HAP-1 (cell line): Measurements from ENCODE around the gene SYT5.
"Not testable (repeated sequence)": the region's sequence is repeated elsewhere in the genome, so short reads cannot be mapped to it uniquely, and the experiment has no call there.

ENCODE experiments used
- DNase-seq, 2 experiments: peaks; one replicate each; pipeline ENCODE4 v3.0.0-alpha.2; 2016 to 2020; ENCODE audit warnings: low spot score in 2 of 2
- H3K27me3 ChIP-seq: fragments of 250-450 bp; sonication (Bioruptor Pico); 2 replicates; pipeline ENCODE4 v1.5.1; 2020; ENCODE audit warnings: low read depth, mild to moderate bottlenecking, moderate library complexity
- H3K36me3 ChIP-seq: fragments of 250-450 bp; sonication (Bioruptor Pico); replicated peaks from 2 replicates; pipeline ENCODE4 v1.5.1; 2020; ENCODE audit warnings: mild to moderate bottlenecking
- H3K4me1 ChIP-seq: fragments of 250-450 bp; sonication (Bioruptor Pico); 2 replicates; pipeline ENCODE4 v1.5.1; 2020; ENCODE audit warnings: mild to moderate bottlenecking
- H3K4me3 ChIP-seq: fragments of 250-450 bp; sonication (Bioruptor Pico); 2 replicates; pipeline ENCODE4 v1.5.1; 2020; ENCODE audit warnings: mild to moderate bottlenecking, moderate library complexity
- H3K9me3 ChIP-seq: fragments of 250-450 bp; sonication (Bioruptor Pico); 2 replicates; pipeline ENCODE4 v1.5.1; 2020; ENCODE audit warnings: mild to moderate bottlenecking, moderate library complexity
- in situ Hi-C: fragments of 300-500 bp; cut with MboI; formaldehyde crosslinking; loops from 3 replicates; pipeline ENCODE4 v1.14.3; 2020; ENCODE audit warnings: low sequenced_read_pairs, inconsistent platforms, mixed read lengths

Gene SYT5

GRCh38 chr19:55179606-55180484, at the start of gene SYT5:
TSS of gene SYT5 (minus strand) at chr19:55180289. CDS start at chr19:55179041, 1,248 bp downstream.
- peaks cover 58% of the 10 kb centered on the region for H3K27me3 ChIP-seq
- peak within 1 kb of the TSS; percentile 11 for H3K4me3 ChIP-seq
- H3K9me3 ChIP-seq, result no peaks in the 10 kb centered on the region
- H3K4me1 ChIP-seq, result peaks cover 9% of the 10 kb centered on the region
- peak; percentile 14 to 78 for DNase-seq
- no peaks in the 10 kb centered on the region for H3K36me3 ChIP-seq
- in situ Hi-C loops, result no loop called here

- DNase-seq, result no peak
- in situ Hi-C loops, result no loop called here
- H3K4me1 ChIP-seq, result no peaks in the 10 kb centered on the region
- peaks cover 42% of the 10 kb centered on the region for H3K36me3 ChIP-seq
- no peaks in the 10 kb centered on the region for H3K9me3 ChIP-seq
- H3K27me3 ChIP-seq, result no peaks in the 10 kb centered on the region
- H3K4me3 ChIP-seq, result no peak overlapping the region
These were observed 49.7 kb upstream of the SYT5 start for GRCh38 chr19:55229789-55230182.

DNA sequence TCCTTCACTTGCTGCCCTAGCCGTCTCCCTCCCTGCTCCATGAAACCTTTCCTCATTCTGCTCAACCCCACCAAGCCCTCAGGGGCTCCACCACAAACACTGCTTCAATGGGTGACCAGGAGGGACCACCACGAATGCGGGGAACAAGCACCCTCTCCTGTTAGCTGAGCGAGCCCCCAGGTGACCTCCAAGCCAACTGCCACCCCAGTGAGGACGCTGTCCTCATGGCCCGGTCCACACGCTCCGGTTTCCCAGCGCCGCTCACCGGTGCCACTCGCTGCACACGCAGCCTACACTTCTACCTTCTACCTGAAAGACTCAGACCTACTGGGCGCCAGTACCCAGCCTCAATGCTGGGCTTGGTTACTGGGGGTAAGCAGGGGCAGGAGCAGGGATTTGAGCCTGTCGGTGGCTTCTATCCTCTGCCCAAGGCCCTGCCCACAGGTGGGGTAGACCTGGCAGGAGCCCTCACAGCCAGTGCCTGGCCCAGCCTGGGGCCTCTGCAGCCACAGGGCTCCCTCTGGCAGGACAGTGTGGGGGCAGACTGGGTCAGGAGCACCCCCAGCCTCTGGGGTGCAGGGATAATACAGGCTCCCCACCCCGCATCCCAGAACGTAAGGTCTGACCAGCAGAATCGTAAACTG, 49.2 kb upstream of the SYT5 start:
- H3K36me3 ChIP-seq, result peaks cover 37% of the 10 kb centered on the region
- DNase-seq, result no peak
- no peaks in the 10 kb centered on the region for H3K9me3 ChIP-seq
- no peaks in the 10 kb centered on the region for H3K27me3 ChIP-seq
- H3K4me1 ChIP-seq, result no peaks in the 10 kb centered on the region
- in situ Hi-C loops, result no loop called here
- H3K4me3 ChIP-seq, result no peak overlapping the region

DNA sequence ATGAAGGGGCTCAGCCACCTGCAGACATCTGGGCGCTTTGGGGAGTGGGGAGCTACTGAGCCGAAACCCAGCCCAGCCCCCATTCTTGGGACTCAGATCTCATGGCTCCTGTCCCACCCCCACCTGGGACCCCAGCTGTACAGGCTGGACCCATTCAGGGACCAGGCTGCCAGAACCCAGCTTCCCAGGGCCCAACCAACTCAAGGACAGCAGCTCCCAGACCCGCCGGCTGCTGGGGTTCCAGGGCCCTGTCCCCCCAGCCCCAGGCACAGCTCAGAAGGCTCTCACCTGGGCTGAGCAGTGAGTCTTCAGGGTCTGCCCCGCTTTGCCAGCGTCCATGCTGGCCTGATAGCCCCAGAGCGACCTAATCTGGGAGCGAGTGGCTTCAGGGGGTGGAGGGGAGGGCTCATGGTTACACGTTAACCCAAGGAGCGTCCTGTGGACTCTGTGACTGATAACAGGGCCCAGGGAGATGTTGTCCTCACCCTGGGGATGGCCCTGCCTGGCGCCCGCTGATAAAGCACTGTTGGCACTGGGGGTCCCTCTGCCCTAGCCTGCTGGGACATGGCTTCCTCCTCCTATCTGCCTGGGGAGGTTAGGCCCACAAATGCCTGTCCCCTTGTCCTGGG, 48.4 kb upstream of the SYT5 start, which contains the start of gene TMEM86B:
Gene TMEM86B (minus strand): TSS at position 361 of the 629 bp plus-strand sequence. CDS start 22 bp downstream, at position 339.
- DNase-seq, result no peak
- H3K4me3 ChIP-seq, result no peak within 1 kb of the TSS
- H3K4me1 ChIP-seq, result no peaks in the 10 kb centered on the region
- peaks cover 31% of the 10 kb centered on the region for H3K36me3 ChIP-seq
- in situ Hi-C loops, result no loop called here
- H3K27me3 ChIP-seq, result no peaks in the 10 kb centered on the region
- no peaks in the 10 kb centered on the region for H3K9me3 ChIP-seq

- no peak overlapping the region for H3K4me3 ChIP-seq
- DNase-seq, result no peak
- in situ Hi-C loops, result no loop called here
- H3K27me3 ChIP-seq, result no peaks in the 10 kb centered on the region
- H3K36me3 ChIP-seq, result peaks cover 26% of the 10 kb centered on the region
- H3K4me1 ChIP-seq, result no peaks in the 10 kb centered on the region
- no peaks in the 10 kb centered on the region for H3K9me3 ChIP-seq
These were observed 47.9 kb upstream of the SYT5 start for GRCh38 chr19:55228015-55228391.

- in situ Hi-C loops, result no loop called here
- Histone ChIP-seq H3K9me3 (no peaks in the 10 kb centered on the region), H3K27me3 (no peaks in the 10 kb centered on the region), H3K4me1 (no peaks in the 10 kb centered on the region), H3K4me3 (no peak overlapping the region), H3K36me3 (peaks cover 22% of the 10 kb centered on the region)
- no peak for DNase-seq
These were observed 47.3 kb upstream of the SYT5 start for GRCh38 chr19:55227241-55228014.

GRCh38 chr19:55226788-55227187, 46.7 kb upstream of the SYT5 start:
- in situ Hi-C loops, result no loop called here
- Histone ChIP-seq H3K27me3 (no peaks in the 10 kb centered on the region), H3K4me1 (no peaks in the 10 kb centered on the region), H3K36me3 (peaks cover 16% of the 10 kb centered on the region), H3K9me3 (no peaks in the 10 kb centered on the region), H3K4me3 (no peak overlapping the region)
- DNase-seq, result no peak

DNA sequence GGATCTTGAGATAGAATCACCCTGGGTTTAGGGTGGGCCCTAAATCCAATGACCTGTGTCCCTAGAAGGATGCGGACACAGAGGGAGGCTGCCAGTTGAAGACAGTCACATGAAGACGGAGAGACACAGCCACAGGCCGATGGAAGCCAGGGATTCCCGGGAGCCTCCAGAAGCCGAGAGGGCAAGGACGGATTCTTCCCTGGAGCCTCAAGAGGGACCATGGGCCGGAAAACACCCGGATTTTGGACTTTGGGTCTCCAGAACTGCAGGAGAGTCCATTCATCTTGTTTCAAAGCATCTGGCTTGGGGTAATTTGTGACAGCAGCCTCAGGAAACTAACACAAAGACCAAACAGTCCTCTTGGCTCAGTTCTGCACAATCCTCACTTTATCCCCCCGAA, 46.2 kb upstream of the SYT5 start:
- H3K9me3 ChIP-seq, result no peaks in the 10 kb centered on the region
- H3K27me3 ChIP-seq, result no peaks in the 10 kb centered on the region
- DNase-seq, result no peak
- in situ Hi-C loops, result no loop called here
- H3K36me3 ChIP-seq, result peaks cover 11% of the 10 kb centered on the region
- no peak overlapping the region for H3K4me3 ChIP-seq
- no peaks in the 10 kb centered on the region for H3K4me1 ChIP-seq

DNA sequence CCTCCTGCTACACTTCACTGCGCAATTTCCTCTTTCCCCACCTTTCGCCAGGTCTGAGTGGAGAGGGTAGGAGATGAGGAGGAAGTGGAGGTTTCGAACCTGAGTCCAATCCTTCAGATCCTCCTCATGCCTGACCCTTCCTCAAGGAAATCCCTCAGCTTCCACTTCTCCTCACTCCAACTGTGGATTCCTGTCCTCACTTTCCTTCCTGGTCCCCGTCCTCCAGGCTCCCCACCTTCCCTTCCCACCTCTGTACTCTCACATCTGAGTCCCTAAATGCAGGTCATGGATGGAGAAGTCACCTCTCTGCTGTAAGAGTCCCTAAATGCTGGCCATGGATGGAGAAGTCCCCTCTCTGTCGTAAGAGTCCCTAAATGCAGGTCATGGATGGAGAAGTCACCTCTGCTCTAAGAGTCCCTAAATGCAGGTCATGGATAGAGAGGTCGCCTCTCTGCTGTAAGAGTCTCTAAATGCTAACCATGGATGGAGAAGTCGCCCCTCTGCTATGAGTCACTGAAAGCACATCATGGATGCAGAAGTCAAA, 45.4 kb upstream of the SYT5 start:
- Histone ChIP-seq H3K9me3 (no peaks in the 10 kb centered on the region), H3K4me1 (no peaks in the 10 kb centered on the region), H3K36me3 (peaks cover 9% of the 10 kb centered on the region), H3K27me3 (no peaks in the 10 kb centered on the region), H3K4me3 (no peak overlapping the region)
- in situ Hi-C loops, result no loop called here
- DNase-seq, result no peak

DNA sequence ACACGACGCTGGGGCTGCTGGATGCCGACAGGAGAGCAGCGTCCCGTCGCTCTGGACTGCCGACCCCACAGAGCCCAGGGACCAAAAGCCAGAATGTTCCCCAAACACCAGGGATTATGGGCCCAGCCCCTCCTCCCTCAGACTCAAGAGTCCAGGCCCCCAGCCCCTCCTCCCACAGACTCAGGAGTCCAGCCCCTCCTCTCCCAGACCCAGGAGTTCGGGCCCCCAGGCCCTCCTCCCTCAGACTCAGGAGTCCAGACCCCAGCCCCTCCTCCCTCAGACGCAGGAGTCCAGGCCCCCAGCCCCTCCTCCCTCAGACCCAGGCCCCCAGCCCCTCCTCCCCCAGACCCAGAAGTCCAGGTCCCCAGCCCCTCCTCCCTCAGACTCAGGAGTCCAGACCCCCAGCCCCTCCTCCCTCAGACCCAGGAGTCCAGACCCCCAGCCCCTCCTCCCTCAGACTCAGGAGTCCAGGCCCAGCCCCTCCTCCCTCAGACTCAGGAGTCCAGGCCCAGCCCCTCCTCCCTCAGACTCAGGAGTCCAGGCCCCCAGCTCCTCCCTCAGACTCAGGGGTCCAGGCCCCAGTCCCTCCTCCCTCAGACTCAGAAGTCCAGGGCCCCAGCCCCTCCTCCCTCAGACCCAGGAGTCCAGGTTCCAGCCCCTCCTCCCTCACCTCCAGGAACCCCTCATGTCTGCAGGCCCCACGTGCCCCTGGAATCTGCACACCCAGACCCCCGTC, 44.8 kb upstream of the SYT5 start:
- H3K4me3 ChIP-seq, DNase-seq, H3K9me3 ChIP-seq, H3K27me3 ChIP-seq, H3K4me1 ChIP-seq, H3K36me3 ChIP-seq, in situ Hi-C loops: not testable (repeated sequence)

DNA sequence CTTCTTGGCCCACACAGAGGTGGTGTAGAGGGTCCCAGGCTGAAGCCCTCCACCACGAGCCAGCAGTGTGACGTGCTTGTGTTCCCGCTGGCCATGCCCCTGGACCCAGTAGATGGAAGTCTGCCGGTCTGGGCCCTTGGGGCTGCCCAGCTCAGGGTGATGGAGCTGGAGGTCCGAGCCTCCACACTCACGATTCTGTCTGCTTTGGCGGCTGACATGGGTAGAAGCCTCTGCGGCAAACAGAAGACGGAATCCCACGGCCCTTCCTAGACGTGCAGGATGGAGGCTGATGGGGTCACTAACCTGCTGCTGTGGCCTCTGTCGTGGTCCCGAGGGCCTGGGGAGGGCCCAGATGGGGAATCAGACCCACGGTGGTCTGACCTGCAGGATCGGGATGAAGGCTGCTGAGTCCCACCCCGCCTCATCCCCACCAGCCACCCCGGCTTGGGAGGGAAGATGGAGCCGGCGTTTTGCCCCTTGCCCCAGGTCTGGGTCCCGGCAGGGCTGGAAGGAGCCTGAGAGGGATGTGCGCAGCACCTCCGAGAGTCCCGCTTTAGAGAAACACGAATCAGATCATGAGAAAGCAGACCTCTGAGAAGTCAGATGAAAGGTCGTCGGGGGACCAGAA, 44.1 kb upstream of the SYT5 start:
- DNase-seq, result no peak
- Histone ChIP-seq H3K4me3 (no peak overlapping the region), H3K27me3 (no peaks in the 10 kb centered on the region), H3K36me3 (peaks cover 9% of the 10 kb centered on the region), H3K4me1 (no peaks in the 10 kb centered on the region), H3K9me3 (no peaks in the 10 kb centered on the region)
- in situ Hi-C loops, result no loop called here

- no peak for DNase-seq
- in situ Hi-C loops, result no loop called here
- Histone ChIP-seq H3K4me3 (no peak overlapping the region), H3K36me3 (peaks cover 9% of the 10 kb centered on the region), H3K27me3 (no peaks in the 10 kb centered on the region), H3K9me3 (no peaks in the 10 kb centered on the region), H3K4me1 (no peaks in the 10 kb centered on the region)
These were observed 43.4 kb upstream of the SYT5 start for GRCh38 chr19:55223291-55224037.
